Liver (tissue), 9 donors: Measurements from ENCODE around the gene WBP1. TPM values are rescaled to one million over a fixed set of nuclear protein-coding genes. Genes with fewer than 3 reads are reported as not detected.

Experiments
- DNase-seq: peaks from one replicate; pipeline ENCODE4 v3.0.0-alpha.2; 2017; ENCODE audit warnings: low spot score
- H3K27ac ChIP-seq, 2 donors: one replicate each; pipeline ENCODE4 v1.7.0; 2013; ENCODE audit warnings: inconsistent platforms in 2 of 2, low read length in 2 of 2, control low read depth in 1 of 2, low read depth in 1 of 2, mild to moderate bottlenecking in 1 of 2
- H3K27me3 ChIP-seq, 4 donors: one replicate each; pipeline versions ENCODE4 v1.6.1 to v1.7.0; 2013; ENCODE audit warnings: low read length in 3 of 4, inconsistent platforms in 1 of 4, mild to moderate bottlenecking in 1 of 4, moderate library complexity in 1 of 4; ENCODE audit not compliant: control insufficient read depth in 4 of 4, insufficient read depth in 4 of 4
- H3K36me3 ChIP-seq, 4 donors: one replicate each; pipeline versions ENCODE4 v1.6.1 to v1.7.0; 2013; ENCODE audit warnings: low read length in 3 of 4, mild to moderate bottlenecking in 3 of 4, low read depth in 1 of 4, moderate library complexity in 1 of 4; ENCODE audit not compliant: control insufficient read depth in 4 of 4, insufficient read depth in 3 of 4
- H3K4me1 ChIP-seq, 4 donors: one replicate each; pipeline versions ENCODE4 v1.6.1 to v1.7.0; 2013; ENCODE audit warnings: low read length in 3 of 4, mild to moderate bottlenecking in 3 of 4, moderate library complexity in 1 of 4; ENCODE audit not compliant: control insufficient read depth in 4 of 4, insufficient read depth in 4 of 4
- H3K4me3 ChIP-seq, 3 donors: one replicate each; pipeline versions ENCODE4 v1.6.1 to v1.7.0; 2013; ENCODE audit warnings: low read length in 3 of 3, control low read depth in 1 of 3, low read depth in 1 of 3, mild to moderate bottlenecking in 1 of 3
- H3K9ac ChIP-seq, 2 donors: one replicate each; pipeline ENCODE4 v1.7.0; 2013; ENCODE audit warnings: low read length in 2 of 2, mild to moderate bottlenecking in 2 of 2, moderate library complexity in 2 of 2, control low read depth in 1 of 2, low read depth in 1 of 2
- H3K9me3 ChIP-seq, 4 donors: one replicate each; pipeline versions ENCODE4 v1.6.1 to v1.7.0; 2013; ENCODE audit warnings: low read length in 3 of 4; ENCODE audit not compliant: control insufficient read depth in 4 of 4
- ATF3 ChIP-seq: IDR thresholded peaks from 2 replicates; pipeline ENCODE4 v1.6.1; 2016; ENCODE audit warnings: antibody characterized with exemption
- FOXA1 ChIP-seq: IDR thresholded peaks from 2 replicates; pipeline ENCODE4 v1.6.1; 2016; ENCODE audit warnings: antibody characterized with exemption
- GABPA ChIP-seq, 2 donors: IDR thresholded peaks in 1 of 2; conservative IDR thresholded peaks in 1 of 2; 2 replicates each; pipeline ENCODE4 v1.6.1; 2016; ENCODE audit warnings: antibody characterized with exemption in 2 of 2, mild to moderate bottlenecking in 1 of 2, moderate library complexity in 1 of 2
- HNF4G ChIP-seq: IDR thresholded peaks from 2 replicates; pipeline ENCODE4 v1.6.1; 2016; ENCODE audit warnings: antibody characterized with exemption
- MAX ChIP-seq: IDR thresholded peaks from 2 replicates; pipeline ENCODE4 v1.6.1; 2016; ENCODE audit warnings: antibody characterized with exemption
- RAD21 ChIP-seq, 2 donors: IDR thresholded peaks; 2 replicates each; pipeline ENCODE4 v1.6.1; 2016; ENCODE audit warnings: antibody characterized with exemption in 2 of 2, mild to moderate bottlenecking in 2 of 2
- REST ChIP-seq: IDR thresholded peaks from 2 replicates; pipeline ENCODE4 v1.6.1; 2016; ENCODE audit warnings: antibody characterized with exemption, mild to moderate bottlenecking
- SP1 ChIP-seq: IDR thresholded peaks from 2 replicates; pipeline ENCODE4 v1.6.1; 2018; ENCODE audit warnings: antibody characterized with exemption, mild to moderate bottlenecking
- YY1 ChIP-seq: IDR thresholded peaks from 2 replicates; pipeline ENCODE4 v1.6.1; 2016; ENCODE audit warnings: antibody characterized with exemption, mild to moderate bottlenecking
- WGBS: extraction: QIAGEN DNeasy Blood & Tissue Kit; methylation state at CpG from one replicate; pipeline ENCODE4 v1.1.7; 2013; 5-methylcytosine and 5-hydroxymethylcytosine counted together
- polyA plus RNA-seq, 2 donors: library from polyadenylated mRNA; stranded (reverse) in 1 of 2; unstranded in 1 of 2; fragments of 200-250 nt in 1 of 2; fragments of >200 nt in 1 of 2; fragmentation: Nextera tagmentation in 1 of 2; extraction: Ambion mirVana in 1 of 2; gene quantifications; one replicate each; pipeline versions ENCODE4 v1.2.1 to v1.2.3, GENCODE V29; 2013 to 2015
- total RNA-seq, 2 donors: library from RNA; depleted of rRNA; stranded (reverse); fragments of >200 nt; gene quantifications; one replicate each; pipeline ENCODE4 v1.2.3, GENCODE V29; 2014
- donor health status: healthy.
- donor health status: healthy.
- donor health status: healthy.
- donor health status: healthy.
- donor health status: healthy.

The WBP1 gene
- total and polyA plus RNA-seq, 4 donors = 19.2 to 45.0 (median 24.9) TPM

GRCh38 chr2:74500578-74500946, 42.3 kb downstream of the WBP1 start:
- TF ChIP-seq SP1 (no peak), RAD21 (IDR thresholded peaks at IDR 0.05) (no peak), REST (no peak), YY1 (no peak), ATF3 (no peak), MAX (no peak), GABPA (IDR thresholded peaks at IDR 0.05 in 1 of 2, conservative IDR thresholded peaks at IDR 0.05 in 1 of 2) (no peak), HNF4G (no peak)
- H3K27me3 ChIP-seq = no peaks in the 10 kb centered on the region
- DNase-seq = no peak

GRCh38 chr2:74501335-74502071, 43.3 kb downstream of the WBP1 start:
- Histone ChIP-seq H3K4me1 (peaks cover 24 to 87% (median 72%) of the 10 kb centered on the region in 4 donors), H3K36me3 (peaks cover 0 to 6% (median 4%) of the 10 kb centered on the region in 4 donors), H3K27ac (peak overlapping the region in 1 of 2 donors; percentile 93), H3K27me3 (no peaks in the 10 kb centered on the region), H3K9me3 (no peaks in the 10 kb centered on the region), H3K9ac (no peak overlapping the region), H3K4me3 (peak overlapping the region in 2 of 3 donors; percentile 76 to 97)
- TF ChIP-seq REST (peak; percentile 93), FOXA1 (no peak)
- WGBS = 48% methylated on average over 18 of the region's 18 CpGs
- DNase-seq = no peak

More at GRCh38 chr2:74500578-74500946, 42.3 kb downstream of the WBP1 start:
- H3K27ac ChIP-seq = no peak overlapping the region
- no peaks in the 10 kb centered on the region for H3K9me3 ChIP-seq
- H3K36me3 ChIP-seq = peaks cover 0 to 5% (median under 1%) of the 10 kb centered on the region in 4 donors
- peaks cover 22 to 84% (median 69%) of the 10 kb centered on the region in 4 donors for H3K4me1 ChIP-seq
- H3K4me3 ChIP-seq = no peak overlapping the region
- no peak overlapping the region for H3K9ac ChIP-seq
